ENCODE measurements around the gene RCAN2. TPM values are rescaled to one million over a fixed set of nuclear protein-coding genes. Genes with fewer than 3 reads are reported as not detected.

The RCAN2 gene
- total and polyA plus RNA-seq, 2 donors: 2.0 to 5.9 TPM

DNA sequence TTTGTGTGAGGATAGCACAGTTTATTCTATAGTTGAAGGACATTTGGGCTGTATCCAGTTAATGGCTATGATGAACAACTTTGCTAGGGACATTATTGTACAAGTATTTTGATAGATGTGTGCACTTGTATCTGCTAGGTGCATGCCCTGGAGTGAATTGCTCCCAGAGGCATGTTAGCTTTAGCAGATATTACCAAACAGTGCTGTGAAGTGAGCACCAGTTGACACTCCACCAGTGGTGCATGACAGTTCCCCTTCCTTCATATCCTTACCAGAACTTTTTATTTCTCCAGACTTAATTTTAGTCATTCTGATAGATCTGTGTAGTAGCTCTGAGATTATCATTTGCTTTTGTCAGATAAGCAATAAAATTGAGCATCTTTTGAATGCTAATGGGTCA is 271.6 kb downstream of the RCAN2 start:
- DNase-seq (ENCODE audit: low read depth in 6 of 9, low spot score in 9 of 9): no peak
- Histone ChIP-seq H3K4me1 (ENCODE audit: control insufficient read depth in 2 of 2, insufficient read depth in 2 of 2, low read length in 2 of 2) (peaks cover 0 to 5% of the 10 kb centered on the region in 2 donors), H3K36me3 (ENCODE audit: control insufficient read depth in 2 of 2, insufficient read depth in 2 of 2, low read length in 1 of 2) (no peaks in the 10 kb centered on the region), H3K9me3 (ENCODE audit: control insufficient read depth in 2 of 2, insufficient read depth in 1 of 2, low read length in 1 of 2) (no peaks in the 10 kb centered on the region), H3K27ac (ENCODE audit: low read depth in 1 of 2, low read length in 1 of 2) (no peak overlapping the region), H3K4me3 (ENCODE audit: low read length in 2 of 2) (no peak overlapping the region), H3K27me3 (ENCODE audit: control insufficient read depth in 2 of 2, insufficient read depth in 1 of 2, low read length in 1 of 2) (no peaks in the 10 kb centered on the region)

DNA sequence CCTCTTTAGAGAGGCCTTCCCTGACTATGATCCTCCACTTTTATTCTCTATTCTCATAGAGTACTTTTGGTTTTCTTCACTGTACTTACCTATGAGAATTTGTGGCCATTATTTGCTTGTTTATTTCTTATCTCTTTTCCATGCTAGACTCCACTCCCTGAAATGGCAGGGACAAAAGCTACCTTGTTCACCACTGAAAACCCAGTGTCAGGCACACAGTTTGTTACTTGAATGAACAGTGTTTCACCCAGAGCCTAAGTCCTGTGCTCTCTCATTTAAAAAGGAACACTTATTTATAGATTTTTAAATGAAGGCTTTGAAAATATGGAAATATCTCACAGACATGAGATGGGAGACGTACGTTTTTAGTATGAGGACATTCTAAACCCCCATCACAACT is 272.8 kb downstream of the RCAN2 start:
- Histone ChIP-seq H3K27me3 (ENCODE audit: control insufficient read depth in 2 of 2, insufficient read depth in 1 of 2, low read length in 1 of 2) (no peaks in the 10 kb centered on the region), H3K4me3 (ENCODE audit: low read length in 2 of 2) (no peak overlapping the region), H3K36me3 (ENCODE audit: control insufficient read depth in 2 of 2, insufficient read depth in 2 of 2, low read length in 1 of 2) (no peaks in the 10 kb centered on the region), H3K27ac (ENCODE audit: low read depth in 1 of 2, low read length in 1 of 2) (peak overlapping the region; percentile 12 to 67), H3K4me1 (ENCODE audit: control insufficient read depth in 2 of 2, insufficient read depth in 2 of 2, low read length in 2 of 2) (peaks cover 0 to 5% of the 10 kb centered on the region in 2 donors), H3K9me3 (ENCODE audit: control insufficient read depth in 2 of 2, insufficient read depth in 1 of 2, low read length in 1 of 2) (no peaks in the 10 kb centered on the region)
- 99% methylated on average over 2 of the region's 2 CpGs for WGBS
- DNase-seq (ENCODE audit: low read depth in 6 of 9, low spot score in 9 of 9): no peak

DNA sequence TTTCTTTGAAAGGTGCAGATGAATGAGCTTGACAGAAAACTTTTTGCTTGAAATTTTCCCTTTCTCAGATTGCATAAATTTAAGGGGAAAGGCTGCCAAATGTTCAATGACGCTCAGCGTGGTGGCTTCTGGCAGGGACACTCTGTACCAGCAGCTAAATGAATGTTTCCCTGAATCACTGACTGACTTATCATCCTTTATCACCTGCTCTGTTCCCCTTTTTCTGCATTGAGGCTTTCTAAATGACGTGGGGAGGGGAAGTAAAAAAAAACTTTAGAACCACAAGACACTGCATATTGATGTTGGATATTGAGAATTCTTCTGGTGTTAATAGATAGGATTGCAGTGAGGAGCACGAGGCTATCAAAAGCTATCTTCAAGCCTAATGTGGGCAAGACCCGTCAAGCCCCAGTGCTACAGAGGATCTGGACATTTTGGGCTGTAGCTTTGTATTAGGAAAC is 273.5 kb downstream of the RCAN2 start:
- Histone ChIP-seq H3K4me1 (ENCODE audit: control insufficient read depth in 2 of 2, insufficient read depth in 2 of 2, low read length in 2 of 2) (peaks cover 0 to 5% of the 10 kb centered on the region in 2 donors), H3K27ac (ENCODE audit: low read depth in 1 of 2, low read length in 1 of 2) (no peak overlapping the region), H3K9me3 (ENCODE audit: control insufficient read depth in 2 of 2, insufficient read depth in 1 of 2, low read length in 1 of 2) (no peaks in the 10 kb centered on the region), H3K27me3 (ENCODE audit: control insufficient read depth in 2 of 2, insufficient read depth in 1 of 2, low read length in 1 of 2) (no peaks in the 10 kb centered on the region), H3K4me3 (ENCODE audit: low read length in 2 of 2) (no peak overlapping the region), H3K36me3 (ENCODE audit: control insufficient read depth in 2 of 2, insufficient read depth in 2 of 2, low read length in 1 of 2) (no peaks in the 10 kb centered on the region)
- peak in 2 of 9 donors; percentile 8 to 38 for DNase-seq (ENCODE audit: low read depth in 6 of 9, low spot score in 9 of 9)
- WGBS: 27% methylated on average over 5 of the region's 5 CpGs

DNA sequence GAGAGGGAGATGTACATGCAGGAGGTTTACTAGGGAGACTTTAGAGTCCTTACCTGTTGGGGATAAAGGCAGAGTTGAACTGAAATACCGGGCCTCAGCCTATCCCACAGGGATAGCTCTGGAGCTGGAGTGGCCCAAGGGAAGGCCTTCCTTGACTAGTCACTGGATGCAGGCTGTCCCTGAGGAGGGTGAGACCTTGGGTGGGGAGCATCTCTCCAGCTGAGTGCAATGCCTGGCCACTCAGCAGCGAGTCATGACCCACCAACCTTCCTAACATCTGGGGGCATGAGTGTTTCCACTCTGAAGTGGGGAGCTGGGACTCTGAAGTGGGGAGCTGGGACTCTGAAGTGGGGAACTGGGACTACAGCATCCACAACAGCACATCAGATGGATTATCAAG is 274.4 kb downstream of the RCAN2 start:
- no peak overlapping the region for H3K4me3 ChIP-seq (ENCODE audit: low read length in 2 of 2)
- WGBS: 96% methylated on average over 2 of the region's 2 CpGs
- no peaks in the 10 kb centered on the region for H3K36me3 ChIP-seq (ENCODE audit: control insufficient read depth in 2 of 2, insufficient read depth in 2 of 2, low read length in 1 of 2)
- H3K4me1 ChIP-seq (ENCODE audit: control insufficient read depth in 2 of 2, insufficient read depth in 2 of 2, low read length in 2 of 2): peaks cover 0 to 5% of the 10 kb centered on the region in 2 donors
- no peaks in the 10 kb centered on the region for H3K27me3 ChIP-seq (ENCODE audit: control insufficient read depth in 2 of 2, insufficient read depth in 1 of 2, low read length in 1 of 2)
- DNase-seq (ENCODE audit: low read depth in 6 of 9, low spot score in 9 of 9): no peak
- H3K9me3 ChIP-seq (ENCODE audit: control insufficient read depth in 2 of 2, insufficient read depth in 1 of 2, low read length in 1 of 2): no peaks in the 10 kb centered on the region
- H3K27ac ChIP-seq (ENCODE audit: low read depth in 1 of 2, low read length in 1 of 2): peak overlapping the region; percentile 48 to 64

DNA sequence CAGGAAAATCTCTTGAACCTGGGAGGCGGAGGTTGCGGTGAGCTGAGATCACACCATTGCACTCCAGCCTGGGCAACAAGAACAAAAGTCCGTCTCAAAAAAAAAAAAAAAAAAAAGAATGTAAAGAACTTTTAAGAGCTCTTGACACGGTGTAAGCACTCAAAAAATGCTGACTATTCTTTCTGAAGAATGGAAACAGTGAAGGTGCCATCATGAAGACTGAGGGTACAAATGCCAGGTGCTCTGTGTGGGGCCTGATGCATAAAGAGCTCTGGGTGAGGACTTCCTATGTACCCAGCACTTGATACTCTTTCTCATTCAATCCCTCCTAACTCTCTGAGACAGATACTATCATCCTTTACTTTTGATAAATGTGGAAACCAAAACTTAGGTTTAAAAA is 275.5 kb downstream of the RCAN2 start:
- no peak for DNase-seq (ENCODE audit: low read depth in 6 of 9, low spot score in 9 of 9)
- WGBS: 95% methylated on average over 4 of the region's 4 CpGs
- no peak overlapping the region for H3K27ac ChIP-seq (ENCODE audit: low read depth in 1 of 2, low read length in 1 of 2)

DNA sequence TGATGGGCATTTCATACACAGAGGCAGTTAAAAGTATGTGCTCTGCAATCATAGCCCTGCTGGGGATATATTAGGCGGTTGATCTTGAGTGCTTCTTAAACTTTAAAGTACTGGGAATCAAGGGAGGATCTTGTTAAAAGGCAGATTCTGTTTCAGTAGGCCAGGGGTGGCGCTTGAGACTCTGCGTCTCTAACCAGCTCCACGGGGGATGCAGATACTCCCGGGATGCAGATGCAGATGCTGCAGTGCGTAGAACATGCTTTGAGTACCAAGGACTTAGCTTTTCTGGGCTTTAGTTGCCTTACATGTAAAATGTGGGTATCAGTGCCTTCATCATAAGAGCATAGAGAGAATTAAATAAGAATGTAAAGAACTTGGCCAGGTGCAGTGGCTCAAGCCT is 276.0 kb downstream of the RCAN2 start:
- WGBS: 92% methylated on average over 6 of the region's 6 CpGs
- Histone ChIP-seq H3K4me1 (ENCODE audit: control insufficient read depth in 2 of 2, insufficient read depth in 2 of 2, low read length in 2 of 2) (peaks cover 0 to 5% of the 10 kb centered on the region in 2 donors), H3K36me3 (ENCODE audit: control insufficient read depth in 2 of 2, insufficient read depth in 2 of 2, low read length in 1 of 2) (no peaks in the 10 kb centered on the region), H3K27me3 (ENCODE audit: control insufficient read depth in 2 of 2, insufficient read depth in 1 of 2, low read length in 1 of 2) (no peaks in the 10 kb centered on the region), H3K9me3 (ENCODE audit: control insufficient read depth in 2 of 2, insufficient read depth in 1 of 2, low read length in 1 of 2) (no peaks in the 10 kb centered on the region), H3K4me3 (ENCODE audit: low read length in 2 of 2) (no peak overlapping the region), H3K27ac (ENCODE audit: low read depth in 1 of 2, low read length in 1 of 2) (no peak overlapping the region)
- DNase-seq (ENCODE audit: low read depth in 6 of 9, low spot score in 9 of 9): no peak

More for the DNA sequence above, 275.5 kb downstream of the RCAN2 start:
- Histone ChIP-seq H3K27me3 (ENCODE audit: control insufficient read depth in 2 of 2, insufficient read depth in 1 of 2, low read length in 1 of 2) (no peaks in the 10 kb centered on the region), H3K9me3 (ENCODE audit: control insufficient read depth in 2 of 2, insufficient read depth in 1 of 2, low read length in 1 of 2) (no peaks in the 10 kb centered on the region), H3K4me3 (ENCODE audit: low read length in 2 of 2) (no peak overlapping the region), H3K36me3 (ENCODE audit: control insufficient read depth in 2 of 2, insufficient read depth in 2 of 2, low read length in 1 of 2) (no peaks in the 10 kb centered on the region), H3K4me1 (ENCODE audit: control insufficient read depth in 2 of 2, insufficient read depth in 2 of 2, low read length in 2 of 2) (peaks cover 0 to 5% of the 10 kb centered on the region in 2 donors)

DNA sequence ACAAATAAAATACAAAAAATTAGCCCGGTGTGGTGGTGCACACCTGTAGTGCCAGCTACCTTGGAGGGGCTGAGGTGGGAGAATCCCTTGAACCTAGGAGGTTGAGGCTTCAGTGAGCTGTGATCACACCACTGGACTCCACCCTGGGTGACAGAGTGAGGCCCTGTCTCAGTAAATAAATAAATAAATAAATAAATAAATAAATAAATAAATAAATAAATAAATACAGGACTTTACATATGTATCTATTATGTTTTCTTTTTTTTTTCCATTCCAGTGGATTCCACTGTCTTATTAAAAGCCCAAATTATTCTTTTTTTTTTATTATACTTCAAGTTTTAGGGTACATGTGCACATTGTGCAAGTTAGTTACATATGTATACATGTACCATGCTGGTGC is 279.3 kb downstream of the RCAN2 start:
- no peak for DNase-seq (ENCODE audit: low read depth in 6 of 9, low spot score in 9 of 9)
- H3K4me3 ChIP-seq (ENCODE audit: low read length in 2 of 2): no peak overlapping the region
- H3K27me3 ChIP-seq (ENCODE audit: control insufficient read depth in 2 of 2, insufficient read depth in 1 of 2, low read length in 1 of 2): no peaks in the 10 kb centered on the region
- peaks cover 0 to 2% of the 10 kb centered on the region in 2 donors for H3K4me1 ChIP-seq (ENCODE audit: control insufficient read depth in 2 of 2, insufficient read depth in 2 of 2, low read length in 2 of 2)
- H3K36me3 ChIP-seq (ENCODE audit: control insufficient read depth in 2 of 2, insufficient read depth in 2 of 2, low read length in 1 of 2): no peaks in the 10 kb centered on the region
- 95% methylated on average over 1 of the region's 1 CpG for WGBS
- no peak overlapping the region for H3K27ac ChIP-seq (ENCODE audit: low read depth in 1 of 2, low read length in 1 of 2)
- H3K9me3 ChIP-seq (ENCODE audit: control insufficient read depth in 2 of 2, insufficient read depth in 1 of 2, low read length in 1 of 2): no peaks in the 10 kb centered on the region

DNA sequence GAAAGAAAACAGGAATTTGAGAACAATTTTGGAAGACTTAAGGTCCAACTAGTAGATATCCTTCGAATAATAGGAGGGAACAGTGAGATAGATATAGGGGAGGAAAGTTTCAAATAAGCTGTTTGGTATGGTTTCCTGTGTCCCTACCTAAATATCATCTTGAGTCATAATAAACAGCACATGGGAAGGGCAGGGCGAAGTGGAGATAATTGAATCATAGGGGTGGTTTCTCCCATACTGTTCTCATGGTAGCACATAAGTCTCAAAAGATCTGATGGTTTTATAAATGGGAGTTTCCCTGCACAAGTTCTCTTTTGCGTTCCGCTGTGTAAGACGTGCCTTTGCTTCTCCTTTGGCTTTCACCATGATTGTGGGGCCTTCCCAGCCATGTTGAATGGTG is 281.0 kb downstream of the RCAN2 start:
- WGBS: 95% methylated on average over 5 of the region's 5 CpGs
- Histone ChIP-seq H3K4me3 (ENCODE audit: low read length in 2 of 2) (no peak overlapping the region), H3K36me3 (ENCODE audit: control insufficient read depth in 2 of 2, insufficient read depth in 2 of 2, low read length in 1 of 2) (no peaks in the 10 kb centered on the region), H3K27me3 (ENCODE audit: control insufficient read depth in 2 of 2, insufficient read depth in 1 of 2, low read length in 1 of 2) (no peaks in the 10 kb centered on the region), H3K27ac (ENCODE audit: low read depth in 1 of 2, low read length in 1 of 2) (no peak overlapping the region), H3K9me3 (ENCODE audit: control insufficient read depth in 2 of 2, insufficient read depth in 1 of 2, low read length in 1 of 2) (no peaks in the 10 kb centered on the region), H3K4me1 (ENCODE audit: control insufficient read depth in 2 of 2, insufficient read depth in 2 of 2, low read length in 2 of 2) (no peaks in the 10 kb centered on the region)
- DNase-seq (ENCODE audit: low read depth in 6 of 9, low spot score in 9 of 9): no peak

DNA sequence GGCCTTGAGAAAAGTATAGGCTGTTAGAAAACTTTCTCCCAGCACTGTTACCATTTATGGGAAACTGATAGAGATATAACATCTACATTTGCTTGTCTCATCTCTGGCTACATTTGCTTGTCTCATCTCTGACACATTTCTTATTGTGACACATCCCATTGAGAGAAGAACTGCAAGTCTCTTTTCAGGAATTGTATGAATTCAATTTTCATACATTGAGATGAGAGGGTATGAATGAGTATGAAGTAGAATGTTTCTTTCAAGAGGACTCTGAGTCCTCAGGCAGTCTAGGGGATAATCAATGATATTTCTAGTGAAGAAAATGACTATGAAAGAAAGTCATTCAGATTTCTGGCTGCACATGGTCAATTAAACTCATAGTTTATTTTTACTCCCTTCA is 282.9 kb downstream of the RCAN2 start:
- no peak overlapping the region for H3K27ac ChIP-seq (ENCODE audit: low read depth in 1 of 2, low read length in 1 of 2)
- H3K9me3 ChIP-seq (ENCODE audit: control insufficient read depth in 2 of 2, insufficient read depth in 1 of 2, low read length in 1 of 2): no peaks in the 10 kb centered on the region
- no peak overlapping the region for H3K4me3 ChIP-seq (ENCODE audit: low read length in 2 of 2)
- H3K27me3 ChIP-seq (ENCODE audit: control insufficient read depth in 2 of 2, insufficient read depth in 1 of 2, low read length in 1 of 2): no peaks in the 10 kb centered on the region
- DNase-seq (ENCODE audit: low read depth in 6 of 9, low spot score in 9 of 9): no peak
- H3K4me1 ChIP-seq (ENCODE audit: control insufficient read depth in 2 of 2, insufficient read depth in 2 of 2, low read length in 2 of 2): no peaks in the 10 kb centered on the region
- no peaks in the 10 kb centered on the region for H3K36me3 ChIP-seq (ENCODE audit: control insufficient read depth in 2 of 2, insufficient read depth in 2 of 2, low read length in 1 of 2)

DNA sequence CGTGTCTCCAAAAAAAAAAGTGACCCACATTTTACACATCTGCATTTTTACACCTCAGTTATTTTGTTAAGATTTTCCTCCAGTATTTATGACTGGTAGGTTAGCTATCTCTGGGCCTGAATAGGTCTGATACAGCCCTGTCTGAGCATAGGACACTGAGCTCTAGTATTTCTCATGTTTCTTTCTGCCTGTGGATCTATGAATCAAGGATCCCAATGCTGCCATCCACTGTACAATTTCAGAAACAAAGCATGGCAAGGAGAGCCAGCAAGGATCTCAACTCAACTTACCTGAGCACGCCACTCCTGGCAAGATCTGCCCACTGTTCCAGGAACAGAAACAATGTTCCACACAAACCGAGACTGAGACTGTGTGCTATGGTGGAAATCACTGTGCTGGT is 284.1 kb downstream of the RCAN2 start:
- no peak for DNase-seq (ENCODE audit: low read depth in 6 of 9, low spot score in 9 of 9)
- no peaks in the 10 kb centered on the region for H3K27me3 ChIP-seq (ENCODE audit: control insufficient read depth in 2 of 2, insufficient read depth in 1 of 2, low read length in 1 of 2)
- no peak overlapping the region for H3K27ac ChIP-seq (ENCODE audit: low read depth in 1 of 2, low read length in 1 of 2)
- no peak overlapping the region for H3K4me3 ChIP-seq (ENCODE audit: low read length in 2 of 2)
- no peaks in the 10 kb centered on the region for H3K36me3 ChIP-seq (ENCODE audit: control insufficient read depth in 2 of 2, insufficient read depth in 2 of 2, low read length in 1 of 2)
- H3K4me1 ChIP-seq (ENCODE audit: control insufficient read depth in 2 of 2, insufficient read depth in 2 of 2, low read length in 2 of 2): no peaks in the 10 kb centered on the region
- H3K9me3 ChIP-seq (ENCODE audit: control insufficient read depth in 2 of 2, insufficient read depth in 1 of 2, low read length in 1 of 2): no peaks in the 10 kb centered on the region
- 98% methylated on average over 3 of the region's 3 CpGs for WGBS
